Hepatocyte (in vitro differentiated cells): ENCODE data around the gene GALNT17. TPM values are rescaled to one million over a fixed set of nuclear protein-coding genes. Genes with fewer than 3 reads are reported as not detected.

Source experiments
- DNase-seq: peaks from one replicate; pipeline ENCODE4 v3.0.0-alpha.2; 2016; ENCODE audit warnings: low spot score
- H2AFZ ChIP-seq: fragments of 200-600 bp; sonication (generic); 2 replicates; pipeline ENCODE4 v1.6.0; 2016; ENCODE audit warnings: antibody characterized with exemption, mild to moderate bottlenecking
- H3K27ac ChIP-seq: fragments of 200-600 bp; sonication (generic); 2 replicates; pipeline ENCODE4 v1.5.1; 2016; ENCODE audit warnings: mild to moderate bottlenecking
- H3K27me3 ChIP-seq: fragments of 200-600 bp; sonication (generic); 2 replicates; pipeline ENCODE4 v1.6.1; 2016
- H3K36me3 ChIP-seq: fragments of 200-600 bp; sonication (generic); replicated peaks from 2 replicates; pipeline ENCODE4 v1.5.1; 2016; ENCODE audit warnings: low read depth; ENCODE audit not compliant: insufficient read depth
- H3K4me1 ChIP-seq: fragments of 200-600 bp; sonication (generic); 2 replicates; pipeline ENCODE4 v1.5.1; 2016; ENCODE audit warnings: mild to moderate bottlenecking, moderate library complexity; ENCODE audit not compliant: insufficient read depth
- H3K4me2 ChIP-seq: fragments of 200-600 bp; sonication (generic); 2 replicates; pipeline ENCODE4 v1.6.0; 2016
- H3K4me3 ChIP-seq: fragments of 200-600 bp; sonication (generic); 2 replicates; pipeline ENCODE4 v1.5.1; 2016; ENCODE audit warnings: mild to moderate bottlenecking
- H3K79me2 ChIP-seq: fragments of 200-600 bp; sonication (generic); 2 replicates; pipeline ENCODE4 v1.6.0; 2017; ENCODE audit warnings: mild to moderate bottlenecking
- H3K9me2 ChIP-seq: fragments of 200-600 bp; sonication (generic); replicated peaks from 2 replicates; pipeline ENCODE4 v1.6.0; 2017; ENCODE audit warnings: mild to moderate bottlenecking; ENCODE audit not compliant: insufficient read depth
- H3K9me3 ChIP-seq: fragments of 200-600 bp; sonication (generic); 2 replicates; pipeline ENCODE4 v1.5.1; 2016; ENCODE audit warnings: low read depth, mild to moderate bottlenecking
- H4K20me1 ChIP-seq: fragments of 200-600 bp; sonication (generic); 2 replicates; pipeline ENCODE4 v1.6.0; 2016; ENCODE audit warnings: mild to moderate bottlenecking; ENCODE audit not compliant: insufficient read depth, poor library complexity, severe bottlenecking
- EZH2 ChIP-seq: fragments of 200-600 bp; sonication (generic); IDR thresholded peaks from 2 replicates; pipeline ENCODE4 v1.6.1; 2016; ENCODE audit warnings: antibody characterized with exemption, mild to moderate bottlenecking, borderline replicate concordance
- EZH2phosphoT487 ChIP-seq: fragments of 200-600 bp; sonication (generic); IDR thresholded peaks from one replicate; pipeline ENCODE4 v1.6.1; 2018; ENCODE audit warnings: antibody characterized with exemption, mild to moderate bottlenecking, low read depth, moderate library complexity; ENCODE audit not compliant: unreplicated experiment, severe bottlenecking
- WGBS: methylation state at CpG from one replicate; pipeline ENCODE4 v1.1.6; 2016; ENCODE audit warnings: low lambda C conversion rate; ENCODE audit errors: missing lambda C conversion rate; 5-methylcytosine and 5-hydroxymethylcytosine counted together
- polyA plus RNA-seq: library from polyadenylated mRNA; unstranded; fragments of >200 nt; fragmentation: Nextera tagmentation; extraction: Ambion mirVana; gene quantifications from 2 replicates; pipeline ENCODE4 v1.2.1, GENCODE V29; 2016
- total RNA-seq: library from RNA; depleted of rRNA; stranded (reverse); fragments of >200 nt; gene quantifications from 2 replicates; pipeline ENCODE4 v1.2.3, GENCODE V29; 2014
- TF ChIP-seq, protein P1 (sequence below): fragments of 200-600 bp; sonication (generic); IDR thresholded peaks from 2 replicates; pipeline ENCODE4 v1.5.1; 2016; ENCODE audit warnings: antibody characterized with exemption, mild to moderate bottlenecking; ENCODE audit not compliant: poor library complexity

GALNT17 gene
- total and polyA plus RNA-seq, 2 experiments from 2014 or later: 4.3 to 8.1 TPM

DNA sequence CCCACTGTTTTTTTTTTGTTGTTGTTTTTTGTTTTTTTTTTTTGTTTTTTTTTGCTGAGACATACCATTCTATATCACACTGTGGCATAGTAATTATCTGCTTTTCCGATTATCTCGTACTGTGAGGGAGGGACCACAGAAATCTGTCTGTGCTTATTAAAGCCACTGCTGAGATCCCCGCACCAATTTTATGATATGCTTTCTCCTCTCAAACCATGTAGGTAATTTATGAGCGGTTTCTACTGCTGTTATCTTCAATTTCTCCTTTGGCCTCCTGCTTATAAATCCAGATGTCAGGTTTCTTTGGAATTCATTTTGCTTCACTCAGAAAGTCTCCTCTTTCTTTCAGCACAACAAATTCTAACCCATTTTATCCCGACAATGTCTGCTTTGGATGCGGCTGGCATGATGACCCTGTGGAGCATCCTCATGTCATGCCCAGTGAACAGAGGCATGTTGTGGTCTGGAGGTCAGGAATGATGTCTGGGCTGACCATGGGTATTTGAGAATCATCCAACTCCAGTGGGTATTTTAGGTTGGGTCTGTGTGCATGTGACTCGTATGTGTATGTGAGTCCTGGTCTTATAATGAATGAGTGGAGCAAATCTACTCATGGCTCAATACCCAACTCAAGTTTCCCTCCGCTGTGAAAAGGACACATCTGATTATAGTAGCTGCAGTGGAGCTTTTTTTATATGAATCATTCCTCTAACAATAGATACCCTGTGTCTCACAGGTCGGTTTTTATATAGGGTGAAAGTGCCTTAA is 213.4 kb downstream of the GALNT17 start:
- H3K27ac ChIP-seq: no peak overlapping the region
- WGBS: 74% methylated on average over 9 of the region's 9 CpGs
- H3K4me1 ChIP-seq: peaks cover 13% of the 10 kb centered on the region
- H3K79me2 ChIP-seq: no peaks in the 10 kb centered on the region
- no peak overlapping the region for H3K4me2 ChIP-seq
- H4K20me1 ChIP-seq: no peaks in the 10 kb centered on the region
- no peaks in the 10 kb centered on the region for H3K36me3 ChIP-seq
- no peak for DNase-seq
- no peak overlapping the region for H2AFZ ChIP-seq
- H3K27me3 ChIP-seq: no peaks in the 10 kb centered on the region
- H3K9me3 ChIP-seq: no peaks in the 10 kb centered on the region
- H3K9me2 ChIP-seq: no peaks in the 10 kb centered on the region
- TF ChIP-seq EZH2phosphoT487 (no peak), EZH2 (no peak)
- TF ChIP-seq, protein P1, sequence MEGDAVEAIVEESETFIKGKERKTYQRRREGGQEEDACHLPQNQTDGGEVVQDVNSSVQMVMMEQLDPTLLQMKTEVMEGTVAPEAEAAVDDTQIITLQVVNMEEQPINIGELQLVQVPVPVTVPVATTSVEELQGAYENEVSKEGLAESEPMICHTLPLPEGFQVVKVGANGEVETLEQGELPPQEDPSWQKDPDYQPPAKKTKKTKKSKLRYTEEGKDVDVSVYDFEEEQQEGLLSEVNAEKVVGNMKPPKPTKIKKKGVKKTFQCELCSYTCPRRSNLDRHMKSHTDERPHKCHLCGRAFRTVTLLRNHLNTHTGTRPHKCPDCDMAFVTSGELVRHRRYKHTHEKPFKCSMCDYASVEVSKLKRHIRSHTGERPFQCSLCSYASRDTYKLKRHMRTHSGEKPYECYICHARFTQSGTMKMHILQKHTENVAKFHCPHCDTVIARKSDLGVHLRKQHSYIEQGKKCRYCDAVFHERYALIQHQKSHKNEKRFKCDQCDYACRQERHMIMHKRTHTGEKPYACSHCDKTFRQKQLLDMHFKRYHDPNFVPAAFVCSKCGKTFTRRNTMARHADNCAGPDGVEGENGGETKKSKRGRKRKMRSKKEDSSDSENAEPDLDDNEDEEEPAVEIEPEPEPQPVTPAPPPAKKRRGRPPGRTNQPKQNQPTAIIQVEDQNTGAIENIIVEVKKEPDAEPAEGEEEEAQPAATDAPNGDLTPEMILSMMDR: no peak
- H3K4me3 ChIP-seq: no peak overlapping the region

DNA sequence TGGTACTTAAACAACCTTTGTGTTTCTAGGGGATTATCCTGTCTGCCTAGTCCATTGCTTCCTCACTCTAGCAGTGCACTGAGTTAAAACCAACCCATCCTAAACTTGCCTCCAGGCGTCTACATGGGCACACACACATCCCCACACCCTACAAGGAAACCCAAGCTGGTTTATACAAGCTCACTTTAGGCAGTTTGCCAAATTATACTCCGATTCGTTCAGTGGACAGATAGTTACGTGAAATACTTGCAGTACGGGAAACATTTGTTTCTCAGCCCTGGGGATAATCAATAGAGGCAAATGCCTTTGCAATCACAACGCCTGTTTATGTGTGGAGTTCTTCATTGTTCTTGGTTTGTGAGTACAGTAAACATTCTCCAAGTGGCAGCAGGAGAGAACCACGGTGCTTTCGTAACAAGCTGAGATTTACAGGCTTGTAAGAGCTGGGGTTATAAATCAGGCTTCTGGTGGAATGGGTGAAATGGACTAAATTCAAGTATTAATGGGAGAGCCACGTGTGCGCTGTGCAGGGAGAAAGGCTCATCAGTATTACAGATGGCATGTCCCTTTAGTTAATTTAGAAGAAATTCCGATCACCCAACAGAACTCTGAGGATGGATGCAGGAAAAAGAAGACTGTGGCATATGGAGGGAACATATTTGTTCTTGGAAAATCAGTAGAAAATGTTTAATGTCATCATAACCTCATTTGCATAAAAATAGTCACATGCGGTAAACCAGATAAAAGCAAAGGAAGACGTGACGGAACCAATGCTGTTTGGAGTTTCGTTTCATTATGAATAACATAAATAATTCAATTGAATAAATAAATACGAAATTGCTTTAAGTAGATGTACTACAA is 217.1 kb downstream of the GALNT17 start:
- Histone ChIP-seq H2AFZ (no peak overlapping the region), H3K27ac (peak overlapping the region; percentile 5), H4K20me1 (no peaks in the 10 kb centered on the region), H3K27me3 (no peaks in the 10 kb centered on the region), H3K4me3 (no peak overlapping the region), H3K4me1 (peaks cover 13% of the 10 kb centered on the region), H3K9me2 (no peaks in the 10 kb centered on the region), H3K9me3 (no peaks in the 10 kb centered on the region), H3K79me2 (no peaks in the 10 kb centered on the region), H3K36me3 (no peaks in the 10 kb centered on the region), H3K4me2 (peak overlapping the region; percentile 70)
- DNase-seq: peak; percentile 64
- TF ChIP-seq EZH2: no peak
- no peak for TF ChIP-seq EZH2phosphoT487
- TF ChIP-seq, protein P1: no peak
- WGBS: 41% methylated on average over 16 of the region's 16 CpGs

DNA sequence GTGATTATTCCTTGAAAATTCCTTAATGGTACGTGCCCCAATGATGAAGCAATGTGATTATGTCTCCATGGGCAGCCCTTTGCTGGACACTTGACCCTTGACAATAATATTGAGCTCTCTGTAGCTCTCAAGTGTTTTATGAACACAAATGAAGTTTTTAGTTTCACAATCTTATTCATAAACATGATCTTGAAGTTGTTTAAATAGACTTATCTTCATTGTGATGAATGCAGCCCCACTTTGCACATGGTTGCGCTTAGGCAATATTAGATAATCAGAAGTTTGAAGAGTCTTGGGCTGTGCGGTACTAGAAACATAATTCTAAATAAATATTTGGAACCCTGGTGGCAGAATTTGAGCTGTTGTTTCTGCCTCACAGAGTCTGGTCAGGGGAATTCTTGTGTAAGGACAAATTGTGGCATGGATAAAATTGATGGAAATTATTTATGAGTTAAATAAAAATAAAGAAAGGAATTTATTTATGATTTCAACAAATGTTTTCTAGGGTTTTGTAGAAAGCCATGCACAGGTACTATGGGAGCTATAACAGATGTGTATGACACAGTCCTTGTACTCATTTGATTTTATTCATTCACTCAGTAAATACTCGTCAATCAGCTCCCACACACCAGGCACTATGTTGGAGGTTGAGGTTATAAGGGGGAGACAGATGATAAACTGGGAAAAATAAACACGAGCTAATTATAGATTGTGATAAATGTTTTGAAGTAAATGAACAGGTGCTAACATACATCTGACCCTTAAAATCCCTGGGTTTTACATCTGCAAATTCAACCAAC is 217.9 kb downstream of the GALNT17 start:
- no peaks in the 10 kb centered on the region for H3K9me3 ChIP-seq
- TF ChIP-seq EZH2phosphoT487: no peak
- no peak for TF ChIP-seq EZH2
- TF ChIP-seq, protein P1: no peak
- H3K27ac ChIP-seq: no peak overlapping the region
- no peaks in the 10 kb centered on the region for H3K9me2 ChIP-seq
- no peaks in the 10 kb centered on the region for H4K20me1 ChIP-seq
- peaks cover 13% of the 10 kb centered on the region for H3K4me1 ChIP-seq
- no peak overlapping the region for H3K4me3 ChIP-seq
- 67% methylated on average over 5 of the region's 5 CpGs for WGBS
- DNase-seq: no peak
- H2AFZ ChIP-seq: no peak overlapping the region
- no peaks in the 10 kb centered on the region for H3K27me3 ChIP-seq
- H3K4me2 ChIP-seq: peak overlapping the region; percentile 70
- H3K36me3 ChIP-seq: no peaks in the 10 kb centered on the region
- H3K79me2 ChIP-seq: no peaks in the 10 kb centered on the region
